WTC11 (cell line): ENCODE results near the gene SHISAL1. TPM values are rescaled to one million over a fixed set of nuclear protein-coding genes. Genes with fewer than 3 reads are reported as not detected.

Source experiments
- ATAC-seq: fragments of 200-7000 bp; cut with Tn5 transposase; 2 replicates; pipeline ENCODE4 v1.10.0; 2021; ENCODE audit warnings: mild to moderate bottlenecking, moderate library complexity
- CTCF ChIA-PET: fragments of 300-600 bp; sonication (Branson Sonifier 250); formaldehyde crosslinking; loops from one replicate; lab custom pipeline; 2021; ENCODE audit warnings: antibody characterized with exemption; lab: Charles Lee
- POLR2A ChIA-PET: fragments of 350-600 bp; sonication (Branson Sonifier 250); formaldehyde crosslinking; loops from one replicate; lab custom pipeline; 2021; ENCODE audit warnings: antibody characterized with exemption; lab: Charles Lee
- DNase-seq: peaks from one replicate; pipeline ENCODE4 v3.0.0; 2021; ENCODE audit warnings: low spot score
- H3K27ac Mint-ChIP-seq: 2 replicates; pipeline ENCODE4 v1.8.0; 2021; ENCODE audit warnings: mixed read lengths
- H3K27me3 Mint-ChIP-seq: 2 replicates; pipeline ENCODE4 v1.8.0; 2021; ENCODE audit warnings: low read depth, mild to moderate bottlenecking, moderate library complexity, mixed read lengths
- H3K36me3 Mint-ChIP-seq: 2 replicates; pipeline ENCODE4 v1.8.0; 2021; ENCODE audit warnings: mixed read lengths
- H3K4me1 Mint-ChIP-seq: 2 replicates; pipeline ENCODE4 v1.8.0; 2022; ENCODE audit warnings: mixed read lengths
- H3K4me3 Mint-ChIP-seq: 2 replicates; pipeline ENCODE4 v1.8.0; 2021; ENCODE audit warnings: mild to moderate bottlenecking, moderate library complexity, mixed read lengths
- H3K9me3 Mint-ChIP-seq: 2 replicates; pipeline ENCODE4 v1.8.0; 2021; ENCODE audit warnings: mixed read lengths
- CREB1 ChIP-seq: sonication (generic); formaldehyde crosslinking; IDR thresholded peaks from 2 replicates; pipeline ENCODE4 v1.8.0; 2023; ENCODE audit warnings: mild to moderate bottlenecking, missing genetic modification reagents
- E2F1 ChIP-seq: sonication (generic); formaldehyde crosslinking; IDR thresholded peaks from 2 replicates; pipeline ENCODE4 v1.8.0; 2022; ENCODE audit warnings: mild to moderate bottlenecking, missing genetic modification reagents
- FOXK1 ChIP-seq: sonication (generic); formaldehyde crosslinking; IDR thresholded peaks from 2 replicates; pipeline ENCODE4 v1.8.0; 2022; ENCODE audit warnings: mild to moderate bottlenecking, moderate library complexity, missing genetic modification reagents
- FOXP4 ChIP-seq: sonication (generic); formaldehyde crosslinking; IDR thresholded peaks from 2 replicates; pipeline ENCODE4 v1.8.0; 2022; ENCODE audit warnings: mild to moderate bottlenecking, missing genetic modification reagents
- HMGA2 ChIP-seq: fragments of 250-450 bp; sonication (Bioruptor Pico); IDR thresholded peaks from 2 replicates; pipeline ENCODE4 v1.4.0; 2021; ENCODE audit warnings: mild to moderate bottlenecking, moderate library complexity
- KAT7 ChIP-seq: sonication (generic); formaldehyde crosslinking; IDR thresholded peaks from 2 replicates; pipeline ENCODE4 v1.8.1; 2023; ENCODE audit warnings: missing genetic modification reagents, mild to moderate bottlenecking, borderline replicate concordance
- NFE2L1 ChIP-seq: sonication (generic); formaldehyde crosslinking; IDR thresholded peaks from 2 replicates; pipeline ENCODE4 v1.8.1; 2023; ENCODE audit warnings: missing genetic modification reagents
- NR1H2 ChIP-seq: sonication (generic); formaldehyde crosslinking; IDR thresholded peaks from 2 replicates; pipeline ENCODE4 v1.9.0; 2021; ENCODE audit warnings: mild to moderate bottlenecking, moderate library complexity, missing genetic modification reagents
- RORB ChIP-seq: fragments of 250-450 bp; sonication (Bioruptor Pico); IDR thresholded peaks from 2 replicates; pipeline ENCODE4 v1.9.0; 2021; ENCODE audit warnings: mild to moderate bottlenecking
- USF1 ChIP-seq: sonication (generic); formaldehyde crosslinking; IDR thresholded peaks from 2 replicates; pipeline ENCODE4 v1.8.0; 2022; ENCODE audit warnings: mild to moderate bottlenecking, missing genetic modification reagents
- ZBTB21 ChIP-seq: sonication (generic); formaldehyde crosslinking; IDR thresholded peaks from 2 replicates; pipeline ENCODE4 v1.8.1; 2023; ENCODE audit warnings: mild to moderate bottlenecking, missing genetic modification reagents, borderline replicate concordance
- ZMAT4 ChIP-seq: fragments of 250-450 bp; sonication (Bioruptor Pico); IDR thresholded peaks from 2 replicates; pipeline ENCODE4 v1.9.0; 2021; ENCODE audit warnings: mild to moderate bottlenecking
- ZNF281 ChIP-seq: sonication (generic); formaldehyde crosslinking; IDR thresholded peaks from 2 replicates; pipeline ENCODE4 v1.8.0; 2023; ENCODE audit warnings: mild to moderate bottlenecking, missing genetic modification reagents
- ZNF317 ChIP-seq: sonication (generic); formaldehyde crosslinking; IDR thresholded peaks from 2 replicates; pipeline ENCODE4 v1.8.1; 2023; ENCODE audit warnings: low read depth, mild to moderate bottlenecking, moderate library complexity, missing genetic modification reagents, borderline replicate concordance
- ZNF416 ChIP-seq: fragments of 250-450 bp; sonication (Bioruptor Pico); IDR thresholded peaks from 2 replicates; pipeline ENCODE4 v1.9.0; 2021; ENCODE audit warnings: mild to moderate bottlenecking, inconsistent platforms
- total RNA-seq: library from RNA; stranded (reverse); gene quantifications from 3 replicates; pipeline ENCODE4 v1.2.3, GENCODE V29; 2021
- TF ChIP-seq, protein P1 (sequence below): sonication (generic); formaldehyde crosslinking; IDR thresholded peaks from 2 replicates; pipeline ENCODE4 v1.8.1; 2022; ENCODE audit warnings: mild to moderate bottlenecking, missing genetic modification reagents, moderate library complexity, borderline replicate concordance
- TF ChIP-seq, protein P2 (sequence below): sonication (generic); formaldehyde crosslinking; IDR thresholded peaks from 2 replicates; pipeline ENCODE4 v1.8.1; 2022; ENCODE audit warnings: low read depth, missing genetic modification reagents, borderline replicate concordance

SHISAL1 gene
- total RNA-seq, 1 experiment from 2014 or later: 2.7 TPM

GRCh38 chr22:44293876-44294275, 18.9 kb downstream of the SHISAL1 start:
- TF ChIP-seq ZNF317 (CRISPR knock-in tag) (no peak), NR1H2 (no peak), ZNF416 (CRISPR knock-in tag) (no peak), E2F1 (no peak), CREB1 (CRISPR knock-in tag) (no peak), KAT7 (CRISPR knock-in tag) (no peak), ZBTB21 (CRISPR knock-in tag) (no peak), RORB (CRISPR knock-in tag) (no peak), NFE2L1 (CRISPR knock-in tag) (no peak)
- TF ChIP-seq, protein P1, sequence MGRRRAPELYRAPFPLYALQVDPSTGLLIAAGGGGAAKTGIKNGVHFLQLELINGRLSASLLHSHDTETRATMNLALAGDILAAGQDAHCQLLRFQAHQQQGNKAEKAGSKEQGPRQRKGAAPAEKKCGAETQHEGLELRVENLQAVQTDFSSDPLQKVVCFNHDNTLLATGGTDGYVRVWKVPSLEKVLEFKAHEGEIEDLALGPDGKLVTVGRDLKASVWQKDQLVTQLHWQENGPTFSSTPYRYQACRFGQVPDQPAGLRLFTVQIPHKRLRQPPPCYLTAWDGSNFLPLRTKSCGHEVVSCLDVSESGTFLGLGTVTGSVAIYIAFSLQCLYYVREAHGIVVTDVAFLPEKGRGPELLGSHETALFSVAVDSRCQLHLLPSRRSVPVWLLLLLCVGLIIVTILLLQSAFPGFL: no peak
- TF ChIP-seq, protein P2, sequence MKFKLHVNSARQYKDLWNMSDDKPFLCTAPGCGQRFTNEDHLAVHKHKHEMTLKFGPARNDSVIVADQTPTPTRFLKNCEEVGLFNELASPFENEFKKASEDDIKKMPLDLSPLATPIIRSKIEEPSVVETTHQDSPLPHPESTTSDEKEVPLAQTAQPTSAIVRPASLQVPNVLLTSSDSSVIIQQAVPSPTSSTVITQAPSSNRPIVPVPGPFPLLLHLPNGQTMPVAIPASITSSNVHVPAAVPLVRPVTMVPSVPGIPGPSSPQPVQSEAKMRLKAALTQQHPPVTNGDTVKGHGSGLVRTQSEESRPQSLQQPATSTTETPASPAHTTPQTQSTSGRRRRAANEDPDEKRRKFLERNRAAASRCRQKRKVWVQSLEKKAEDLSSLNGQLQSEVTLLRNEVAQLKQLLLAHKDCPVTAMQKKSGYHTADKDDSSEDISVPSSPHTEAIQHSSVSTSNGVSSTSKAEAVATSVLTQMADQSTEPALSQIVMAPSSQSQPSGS (CRISPR knock-in tag): no peak
- TF ChIP-seq, all 79 proteins: peak for 0
- ATAC-seq (no peak), DNase-seq (no peak)
- peaks cover 34% of the 10 kb centered on the region for H3K4me1 Mint-ChIP-seq
- H3K36me3 Mint-ChIP-seq: peaks cover 13% of the 10 kb centered on the region
- H3K27ac Mint-ChIP-seq: no peak overlapping the region
- H3K4me3 Mint-ChIP-seq: no peak overlapping the region
- CTCF ChIA-PET: interaction anchor here (0.6 kb wide), 1 partner anchor 31 kb away, joined by 3 read pairs; no protein-coding TSS in a partner anchor
- no peaks in the 10 kb centered on the region for H3K27me3 Mint-ChIP-seq
- POLR2A ChIA-PET: no interaction called here
- peaks cover 20% of the 10 kb centered on the region for H3K9me3 Mint-ChIP-seq

GRCh38 chr22:44293034-44293433, 19.7 kb downstream of the SHISAL1 start:
- ATAC-seq: no peak
- no peaks in the 10 kb centered on the region for H3K27me3 Mint-ChIP-seq
- POLR2A ChIA-PET: no interaction called here
- no peak for DNase-seq
- H3K9me3 Mint-ChIP-seq: peaks cover 20% of the 10 kb centered on the region
- CTCF ChIA-PET: no interaction called here
- H3K4me1 Mint-ChIP-seq: peaks cover 37% of the 10 kb centered on the region
- TF ChIP-seq FOXP4 (CRISPR knock-in tag) (no peak), ZMAT4 (CRISPR knock-in tag) (no peak), HMGA2 (CRISPR knock-in tag) (no peak), ZNF281 (CRISPR knock-in tag) (no peak), USF1 (CRISPR knock-in tag) (no peak), FOXK1 (CRISPR knock-in tag) (no peak), RORB (CRISPR knock-in tag) (no peak)
- TF ChIP-seq, all 79 proteins: peak for 0
- Mint-ChIP-seq H3K36me3 (peaks cover 13% of the 10 kb centered on the region), H3K27ac (no peak overlapping the region), H3K4me3 (no peak overlapping the region)
